NCI-H2107 treated with DMSO at 0.1 percent for 48 hours (cell line): ENCODE measurements around the gene GARNL3.

Experiments used
- DNase-seq: peaks from one replicate; lab custom pipeline; 2025; ENCODE audit not compliant: unreplicated experiment; lab: John Stamatoyannopoulos, UW

The GARNL3 gene, protein sequence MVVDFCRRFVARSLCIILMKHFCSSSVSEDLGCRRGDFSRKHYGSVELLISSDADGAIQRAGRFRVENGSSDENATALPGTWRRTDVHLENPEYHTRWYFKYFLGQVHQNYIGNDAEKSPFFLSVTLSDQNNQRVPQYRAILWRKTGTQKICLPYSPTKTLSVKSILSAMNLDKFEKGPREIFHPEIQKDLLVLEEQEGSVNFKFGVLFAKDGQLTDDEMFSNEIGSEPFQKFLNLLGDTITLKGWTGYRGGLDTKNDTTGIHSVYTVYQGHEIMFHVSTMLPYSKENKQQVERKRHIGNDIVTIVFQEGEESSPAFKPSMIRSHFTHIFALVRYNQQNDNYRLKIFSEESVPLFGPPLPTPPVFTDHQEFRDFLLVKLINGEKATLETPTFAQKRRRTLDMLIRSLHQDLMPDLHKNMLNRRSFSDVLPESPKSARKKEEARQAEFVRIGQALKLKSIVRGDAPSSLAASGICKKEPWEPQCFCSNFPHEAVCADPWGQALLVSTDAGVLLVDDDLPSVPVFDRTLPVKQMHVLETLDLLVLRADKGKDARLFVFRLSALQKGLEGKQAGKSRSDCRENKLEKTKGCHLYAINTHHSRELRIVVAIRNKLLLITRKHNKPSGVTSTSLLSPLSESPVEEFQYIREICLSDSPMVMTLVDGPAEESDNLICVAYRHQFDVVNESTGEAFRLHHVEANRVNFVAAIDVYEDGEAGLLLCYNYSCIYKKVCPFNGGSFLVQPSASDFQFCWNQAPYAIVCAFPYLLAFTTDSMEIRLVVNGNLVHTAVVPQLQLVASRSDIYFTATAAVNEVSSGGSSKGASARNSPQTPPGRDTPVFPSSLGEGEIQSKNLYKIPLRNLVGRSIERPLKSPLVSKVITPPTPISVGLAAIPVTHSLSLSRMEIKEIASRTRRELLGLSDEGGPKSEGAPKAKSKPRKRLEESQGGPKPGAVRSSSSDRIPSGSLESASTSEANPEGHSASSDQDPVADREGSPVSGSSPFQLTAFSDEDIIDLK

DNA sequence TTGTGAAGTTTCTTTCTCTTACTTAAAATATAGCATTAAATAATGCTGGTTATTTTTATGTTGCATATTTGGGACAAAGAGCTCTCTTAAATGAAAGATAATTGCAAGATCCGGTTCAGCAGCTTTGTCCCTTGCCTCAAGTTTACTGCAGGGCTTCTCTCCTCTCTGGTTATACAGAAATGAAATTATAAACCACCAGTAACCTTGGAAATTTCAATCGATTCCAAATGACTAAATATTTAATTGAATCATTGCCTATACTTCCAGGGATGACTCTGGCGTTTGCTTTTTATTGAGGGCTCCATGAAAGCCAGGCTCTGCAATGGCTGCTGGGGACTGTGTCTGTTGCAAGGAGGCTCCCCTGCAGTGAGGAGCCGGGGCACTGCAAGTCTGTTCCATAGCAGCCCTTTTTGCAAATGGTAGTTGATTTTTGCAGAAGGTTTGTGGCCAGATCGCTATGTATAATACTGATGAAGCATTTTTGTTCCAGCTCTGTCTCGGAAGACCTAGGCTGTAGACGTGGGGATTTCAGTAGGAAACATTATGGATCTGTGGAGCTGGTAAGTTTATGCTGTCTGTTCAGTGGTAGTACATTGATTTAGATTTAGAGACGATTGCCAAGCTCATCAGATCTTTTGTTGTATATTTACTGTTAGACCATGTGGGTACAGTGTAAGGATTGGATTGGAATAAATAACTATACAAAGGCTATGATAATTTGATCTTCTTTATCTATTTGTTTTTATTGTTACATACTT, at the start of gene GARNL3:
Gene GARNL3 (plus strand): TSS at position 313 of the 758 bp plus-strand sequence. CDS start 104 bp downstream, at position 417.
- no peak for DNase-seq

DNA sequence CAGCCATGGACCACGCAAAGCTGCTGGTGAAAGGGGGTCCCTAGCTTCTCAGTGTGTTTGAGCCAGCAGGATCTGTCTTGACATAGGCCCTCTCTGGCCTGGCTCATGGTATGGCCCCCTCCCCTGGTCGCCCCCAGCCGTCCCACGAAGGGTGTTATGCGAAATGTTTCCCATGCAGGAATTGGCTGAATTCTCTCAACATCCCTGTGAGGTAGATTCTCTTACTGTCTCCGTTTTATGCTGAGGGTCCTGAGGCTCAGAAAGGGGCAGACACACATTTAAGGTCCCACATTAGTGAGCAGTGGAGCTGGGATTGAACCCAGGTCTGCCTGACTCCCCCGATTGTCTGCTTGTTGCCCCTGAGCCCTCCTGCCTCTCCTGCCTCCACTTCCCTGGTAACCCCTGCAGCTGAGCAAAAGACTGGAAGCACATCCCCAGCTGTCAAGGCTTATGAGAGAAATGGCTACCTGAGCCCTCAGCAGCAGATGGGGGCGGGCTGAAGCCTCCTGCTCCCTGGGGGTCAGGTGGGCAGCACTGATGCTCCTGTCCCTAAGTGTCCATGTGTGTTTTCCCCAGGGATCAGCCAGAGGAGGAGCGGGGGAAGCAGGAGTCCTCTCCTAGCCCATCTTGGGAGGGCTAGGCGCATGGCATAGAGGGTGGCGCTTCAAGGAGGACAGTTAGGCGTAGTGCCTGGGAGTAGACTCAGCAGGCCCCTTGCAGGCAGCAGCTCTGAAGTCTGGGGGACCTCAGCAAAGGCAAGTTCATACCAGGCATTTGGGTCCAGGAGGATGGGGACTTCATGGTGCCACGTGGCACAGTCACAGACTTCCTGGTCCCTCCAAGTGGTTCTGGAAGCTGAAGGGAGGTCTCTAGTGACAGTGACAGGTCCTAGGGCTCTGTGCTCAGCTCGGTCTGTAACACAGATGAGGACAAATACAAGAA, 49.0 kb upstream of the GARNL3 start:
- DNase-seq: no peak

DNA sequence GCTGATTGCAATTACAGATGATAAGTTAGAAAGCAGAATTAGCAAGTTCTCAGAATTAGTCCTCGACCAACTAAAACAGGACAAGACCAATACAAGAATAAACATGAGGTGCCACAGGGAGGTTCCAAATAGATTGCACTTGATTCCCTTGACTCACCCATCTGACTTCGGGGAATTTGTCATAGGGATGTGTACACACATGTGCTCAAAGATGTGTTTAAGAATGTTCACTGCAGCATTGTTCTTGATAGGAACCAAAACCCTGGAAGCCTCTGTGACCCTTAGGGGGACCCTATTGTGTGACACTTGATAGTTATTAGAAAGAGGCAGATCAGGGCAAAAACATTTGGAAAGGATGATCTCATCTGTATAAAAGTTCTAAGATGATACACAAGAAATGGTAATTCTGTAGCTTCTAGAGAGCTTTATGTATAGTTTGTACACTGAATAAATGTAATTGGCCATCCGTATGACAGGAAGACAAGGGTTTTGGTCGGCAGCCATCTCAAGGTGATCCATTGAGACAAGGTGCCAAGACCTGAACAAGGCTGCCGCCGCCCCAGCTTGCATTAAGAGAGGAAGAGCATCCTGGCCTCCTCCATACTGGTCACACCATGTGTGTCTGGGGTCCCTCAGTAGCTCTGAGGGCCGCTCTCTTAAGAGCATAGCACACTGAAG, 48.2 kb upstream of the GARNL3 start:
- no peak for DNase-seq

DNA sequence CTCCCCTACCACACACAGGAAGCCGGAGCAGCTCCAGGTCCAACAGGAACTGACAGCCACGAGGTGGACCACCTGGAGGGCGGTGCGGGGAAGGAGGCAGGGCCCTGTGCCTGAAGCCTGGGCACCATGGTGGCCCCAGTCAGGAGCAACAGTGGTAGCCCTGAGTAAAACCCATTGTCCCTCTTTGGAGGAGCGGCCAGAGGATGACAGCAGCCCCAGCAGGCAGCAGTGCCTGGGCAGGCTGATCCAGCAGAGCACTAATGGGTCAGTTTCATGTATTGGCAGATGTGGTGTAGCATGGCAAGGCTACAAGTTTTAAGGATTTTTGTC, 47.7 kb upstream of the GARNL3 start:
- DNase-seq: no peak

DNA sequence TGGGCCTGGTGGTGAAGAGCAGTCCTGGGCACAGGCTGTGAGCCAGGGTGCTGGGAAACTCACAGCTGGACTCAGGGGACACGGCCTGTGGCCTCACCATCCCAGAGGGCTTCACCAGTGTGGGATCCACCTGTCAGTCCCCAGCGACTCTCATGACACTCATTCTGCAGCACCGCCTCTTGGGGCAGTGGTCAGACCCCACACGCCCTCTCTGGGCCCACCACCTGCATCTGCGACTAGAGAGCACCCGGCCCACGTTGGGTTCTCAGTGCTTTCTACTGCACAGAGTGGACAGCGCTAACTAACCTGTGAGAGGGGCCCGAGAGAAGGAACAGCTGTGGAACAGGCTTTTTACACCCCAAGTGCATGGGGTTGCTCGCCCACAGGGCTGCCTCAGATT, 45.8 kb upstream of the GARNL3 start:
- DNase-seq: no peak

DNA sequence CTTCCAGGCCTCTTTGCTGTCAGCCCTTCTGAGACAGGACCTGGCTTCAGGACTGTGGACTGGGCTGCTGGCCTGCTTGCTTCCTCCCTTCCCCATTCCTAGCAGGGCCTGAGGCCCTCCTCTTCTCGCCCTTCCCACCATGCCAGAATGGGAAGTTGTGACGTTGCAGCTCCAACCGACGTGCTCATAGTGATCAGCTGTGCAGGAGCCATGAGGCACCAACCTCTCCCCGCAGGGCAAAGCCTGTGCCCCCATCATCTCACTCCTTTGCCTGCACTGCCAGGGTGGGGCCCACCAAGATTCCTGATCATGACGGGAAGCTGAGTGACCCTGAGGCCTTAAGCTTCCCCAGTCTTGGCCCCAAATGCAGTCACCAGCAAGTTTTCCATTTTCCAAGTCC, 45.1 kb upstream of the GARNL3 start:
- DNase-seq: no peak

DNA sequence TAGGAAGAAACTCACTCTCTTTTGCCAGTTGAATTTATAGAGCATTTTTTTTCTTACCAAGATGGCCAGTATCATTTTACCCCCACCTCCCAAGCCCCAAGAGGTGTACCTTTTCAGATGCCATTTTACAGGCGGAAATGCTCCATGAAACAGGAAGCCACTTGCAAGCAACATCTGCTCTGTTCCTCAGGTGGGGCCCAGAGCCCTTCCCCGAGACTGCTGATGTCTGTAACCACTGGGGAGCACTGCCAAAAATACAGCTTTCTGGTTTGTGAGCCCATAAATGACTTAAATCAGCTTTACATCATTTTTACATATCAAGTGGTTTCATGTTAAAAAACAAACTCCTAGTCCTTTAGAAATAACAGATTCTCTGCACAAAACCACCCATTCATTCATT, 42.9 kb upstream of the GARNL3 start:
- no peak for DNase-seq

DNA sequence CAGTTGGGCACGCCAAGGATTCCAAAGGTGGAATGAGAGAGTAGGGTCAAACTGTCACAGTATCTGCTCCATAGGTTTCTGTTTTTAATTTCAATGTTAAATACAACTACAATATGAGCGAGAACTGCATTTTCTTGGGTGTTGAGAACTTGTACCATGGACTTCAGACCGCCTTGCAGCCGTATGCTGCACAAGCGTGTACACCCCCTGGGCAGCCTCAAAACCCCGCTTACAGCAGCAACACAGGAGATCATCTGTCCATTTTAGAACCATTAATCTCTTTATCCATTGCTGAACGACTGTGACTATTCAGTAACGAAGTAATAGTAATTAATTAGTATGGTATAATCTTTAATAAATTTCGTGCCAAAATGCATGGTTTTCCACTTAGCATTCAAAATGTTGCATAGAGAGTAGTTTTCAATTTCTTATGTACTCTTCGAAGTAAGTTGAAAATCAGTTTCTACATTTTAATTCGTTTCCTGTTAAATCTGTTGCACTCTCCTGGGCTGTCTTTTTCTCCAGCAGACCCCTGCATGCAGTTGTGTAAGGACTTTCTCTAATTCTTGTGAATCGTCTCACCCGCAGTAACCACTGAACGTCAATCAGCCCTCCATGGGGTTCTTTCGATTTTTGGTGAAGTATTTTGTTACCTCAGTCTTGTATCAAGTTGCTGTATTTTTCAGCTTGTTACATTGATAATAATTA, 42.0 kb upstream of the GARNL3 start:
- DNase-seq: no peak

DNA sequence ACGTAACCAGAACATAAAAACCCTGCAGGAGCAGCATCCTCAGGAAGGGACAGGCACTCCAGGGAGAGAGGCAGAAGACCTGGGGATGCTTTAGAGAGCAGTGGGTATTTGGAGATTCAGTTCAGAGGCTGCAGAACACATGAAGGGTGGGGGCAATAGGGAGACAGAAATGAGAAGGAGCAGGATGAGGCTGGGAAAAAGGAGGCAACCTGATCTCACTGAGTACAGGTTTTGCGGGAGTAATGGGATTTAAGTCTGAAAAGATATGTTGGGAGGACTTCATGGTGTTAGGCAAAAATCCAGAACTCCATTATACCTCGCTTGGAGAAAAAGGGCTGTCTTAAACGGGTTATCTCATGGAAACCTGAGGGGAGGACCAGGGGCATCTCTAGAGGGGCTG, 41.3 kb upstream of the GARNL3 start:
- no peak for DNase-seq

DNA sequence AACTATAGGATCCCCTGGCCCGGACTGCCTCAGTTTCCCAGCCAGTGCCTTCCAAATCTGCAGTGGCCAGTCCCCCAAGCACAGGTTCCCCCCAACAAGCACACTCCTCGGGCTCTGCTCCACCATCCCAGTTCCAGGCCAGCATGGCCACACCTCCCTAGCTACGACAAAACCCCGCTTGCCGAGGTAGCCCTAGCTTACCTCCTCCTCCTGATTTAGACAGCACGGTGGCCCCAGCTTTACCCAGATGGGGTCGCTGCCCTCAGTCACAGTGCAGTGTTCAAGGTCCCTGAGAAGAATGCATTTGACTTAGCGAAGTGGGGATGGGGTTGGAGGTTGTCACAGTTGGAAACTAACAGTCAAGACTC, 40.8 kb upstream of the GARNL3 start:
- no peak for DNase-seq

DNA sequence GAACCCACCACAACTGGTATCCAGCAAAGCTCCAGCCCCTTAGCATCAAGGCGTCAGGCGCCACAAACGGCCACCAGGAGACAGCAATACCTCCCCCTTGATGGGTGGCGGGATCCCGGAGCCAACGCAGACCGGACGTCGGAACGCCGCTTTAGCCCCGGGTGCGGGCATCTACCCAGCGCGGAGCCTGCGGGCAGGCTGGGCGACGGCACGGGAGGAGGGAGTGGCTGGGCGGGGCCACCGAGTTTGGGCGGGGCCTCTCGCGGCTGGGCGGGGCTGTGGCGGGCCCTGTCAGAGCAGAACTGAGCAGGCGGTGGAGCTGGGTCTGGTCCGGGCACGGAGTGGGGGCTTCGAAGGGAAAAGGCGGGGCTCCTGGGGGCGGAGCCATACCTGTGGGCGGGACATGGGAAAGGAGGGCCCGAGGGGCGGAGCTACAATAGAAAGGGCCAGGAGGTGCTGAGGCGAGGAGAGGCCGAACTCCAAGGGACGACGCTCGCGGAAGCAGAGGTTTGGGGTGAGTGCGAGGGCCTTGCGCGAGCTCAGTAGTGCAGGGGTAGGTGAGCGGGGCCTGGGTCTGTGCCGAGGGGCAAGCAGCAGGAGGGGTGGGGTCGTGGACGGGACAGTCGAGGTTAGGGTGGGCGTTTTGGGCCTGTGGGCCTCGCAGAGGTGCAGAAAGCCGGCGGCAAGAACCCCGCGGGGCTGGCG, 40.2 kb upstream of the GARNL3 start:
- peak; percentile 29 for DNase-seq

DNA sequence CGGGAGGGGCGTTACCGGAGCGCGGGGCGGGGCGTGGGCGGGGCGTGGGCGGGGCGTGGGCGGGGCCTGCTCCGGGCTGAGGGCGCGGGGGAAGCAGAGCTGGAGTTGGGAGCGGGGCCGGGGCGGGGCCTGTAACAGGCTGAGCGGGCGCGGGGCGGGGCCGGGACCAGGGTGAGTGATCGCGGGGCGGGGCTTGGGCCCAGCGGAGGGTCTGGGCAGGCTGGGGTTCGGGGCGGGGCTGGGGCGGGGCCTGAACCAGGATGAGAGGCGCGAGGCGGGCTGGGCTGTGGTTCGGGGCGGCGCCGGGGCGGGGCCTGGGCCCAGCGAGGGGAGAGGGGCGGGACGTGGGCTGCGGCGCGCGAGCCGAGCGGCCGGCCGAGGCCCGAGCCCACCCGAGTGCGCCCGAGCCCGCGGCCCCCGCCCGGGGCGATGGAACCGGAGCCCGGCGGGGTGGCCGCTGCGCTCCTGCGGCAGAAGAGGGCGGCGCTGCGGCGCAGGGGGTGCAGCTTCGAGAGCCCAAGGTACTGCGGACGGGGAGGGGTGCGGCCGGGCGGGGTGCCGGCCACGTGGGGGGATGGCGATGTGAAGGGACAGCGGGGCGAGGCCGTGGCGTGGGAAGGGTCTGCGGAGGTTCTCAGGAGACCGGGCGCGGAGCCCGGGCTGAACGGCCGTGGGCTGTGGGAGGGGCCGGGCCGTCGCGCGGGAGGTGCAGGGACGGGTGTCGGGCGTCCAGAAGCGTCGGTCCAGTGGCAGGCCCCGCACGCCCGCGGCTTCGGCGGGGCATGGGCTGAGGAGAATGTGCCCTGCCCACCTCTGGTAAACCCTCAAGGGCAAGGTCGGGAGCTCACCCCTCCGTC, 39.5 kb upstream of the GARNL3 start:
- DNase-seq: peak; percentile 69

DNA sequence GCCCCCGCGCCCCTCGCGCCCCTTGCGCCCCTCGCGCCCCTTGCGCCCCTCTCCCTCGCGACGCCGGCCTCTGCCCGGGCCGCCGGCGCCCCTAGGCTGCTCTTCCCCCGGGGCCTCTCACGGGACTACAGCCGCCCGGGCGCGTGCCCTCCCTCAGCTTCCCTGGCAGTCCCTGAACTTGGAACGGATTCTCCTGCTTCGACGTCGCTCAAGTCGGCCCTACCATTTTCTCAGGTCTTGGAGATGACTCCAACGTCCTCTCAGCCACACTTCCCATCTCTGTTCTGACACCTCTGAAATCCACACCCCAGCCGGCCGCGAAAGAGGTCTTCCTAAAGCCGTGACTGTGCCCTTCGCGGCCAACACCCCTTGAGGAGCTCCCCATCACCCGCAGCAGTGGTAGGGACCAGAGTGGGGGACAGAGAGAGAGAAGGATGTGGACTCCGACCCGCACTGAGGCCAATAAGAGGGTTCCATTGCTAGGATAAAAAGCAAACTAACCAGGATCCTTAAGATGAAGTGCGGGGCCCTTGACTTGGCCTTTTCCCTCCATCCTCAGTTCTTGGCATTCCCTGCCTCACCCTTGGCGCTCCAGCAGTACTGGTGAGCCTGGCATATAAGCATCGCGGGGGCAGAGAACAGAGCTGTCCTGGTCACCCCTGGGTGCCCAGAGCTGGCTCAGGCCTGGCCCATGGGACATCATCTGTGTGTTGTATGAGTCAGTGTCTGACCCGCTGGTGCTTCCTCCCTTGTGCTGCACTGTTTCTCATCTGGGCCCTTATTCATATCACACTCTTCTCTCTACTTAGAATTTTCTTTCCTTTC, 38.6 kb upstream of the GARNL3 start:
- no peak for DNase-seq

DNA sequence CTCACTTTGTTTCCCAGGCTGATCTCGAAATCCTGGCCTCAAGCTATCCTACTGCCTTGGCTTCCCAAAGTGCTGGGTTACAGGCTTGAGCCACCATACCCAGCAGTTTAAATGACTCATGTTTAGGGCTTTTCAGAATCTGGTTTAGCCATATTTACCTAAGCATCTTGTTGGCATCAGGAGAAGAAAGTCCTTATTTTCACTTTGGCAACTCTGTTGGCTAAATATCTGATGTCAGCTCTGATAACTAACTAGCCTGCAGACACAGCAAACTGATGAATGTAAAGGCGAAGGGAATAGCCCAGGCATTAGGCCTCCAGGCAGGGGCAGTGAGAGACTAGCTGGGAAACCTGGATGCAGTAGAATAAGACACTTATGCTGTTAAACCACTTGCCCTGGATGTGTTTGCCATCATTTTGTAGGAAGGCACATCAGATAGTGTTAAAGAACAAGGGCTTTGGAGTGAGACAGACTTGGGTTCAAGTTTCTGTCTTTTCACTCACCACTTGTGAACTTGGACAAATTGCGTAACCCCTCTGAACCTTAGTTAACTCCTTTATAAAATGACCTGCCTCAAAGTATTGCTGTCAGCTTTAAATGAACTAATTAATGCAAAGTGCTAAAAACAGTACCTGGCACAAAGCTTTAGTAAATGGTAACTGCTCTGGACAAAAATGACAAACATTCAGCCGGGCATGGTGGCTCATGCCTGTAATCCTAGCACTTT, 34.7 kb upstream of the GARNL3 start:
- DNase-seq: no peak

DNA sequence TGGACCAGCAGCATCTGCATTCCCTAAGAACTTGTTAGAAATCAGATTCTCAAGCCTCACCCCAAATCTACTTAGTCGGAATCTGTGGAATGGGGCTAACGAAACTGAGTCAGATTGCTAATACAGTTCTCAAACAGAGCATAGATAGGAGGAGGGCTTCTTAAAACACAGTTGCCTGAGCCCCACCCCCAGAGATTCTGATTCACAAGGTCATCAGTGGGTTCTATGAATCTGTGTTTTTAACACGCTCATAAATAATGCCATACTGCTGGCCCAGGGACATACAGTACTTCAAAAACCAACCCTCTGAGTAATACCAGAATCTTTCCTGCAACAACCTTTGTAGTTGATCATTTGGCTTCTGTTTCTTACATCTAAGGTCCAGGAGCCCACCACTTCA, 32.9 kb upstream of the GARNL3 start:
- DNase-seq: no peak
